HG03159 (cell line): ENCODE measurements around the gene SAP30BP.

Experiments used
- ATAC-seq: cut with Tn5 transposase; IDR thresholded peaks from one replicate; pipeline ENCODE4 v1.9.1; 2021; ENCODE audit warnings: mild to moderate bottlenecking, moderate library complexity; ENCODE audit not compliant: unreplicated experiment

The SAP30BP gene

DNA sequence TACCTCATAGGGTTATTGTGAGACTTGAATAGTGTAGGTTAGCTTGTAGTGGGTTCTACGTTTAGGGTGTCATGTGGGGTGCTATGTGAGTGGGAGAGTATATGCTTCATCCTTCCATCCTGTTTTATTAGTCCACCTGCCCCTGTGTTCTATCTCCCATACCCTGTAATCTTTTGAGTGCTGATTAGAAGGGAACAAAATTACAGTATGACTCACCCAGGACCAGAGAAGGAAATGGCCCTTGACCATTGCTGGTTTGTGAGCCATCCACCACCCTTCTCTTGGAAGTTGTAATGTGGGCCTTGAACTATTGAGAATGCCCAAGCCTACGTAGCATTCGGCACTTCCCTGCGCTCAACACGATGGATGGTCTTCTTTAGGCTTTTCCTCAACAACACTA is 17.1 kb downstream of the SAP30BP start:
- ATAC-seq, result no peak

DNA sequence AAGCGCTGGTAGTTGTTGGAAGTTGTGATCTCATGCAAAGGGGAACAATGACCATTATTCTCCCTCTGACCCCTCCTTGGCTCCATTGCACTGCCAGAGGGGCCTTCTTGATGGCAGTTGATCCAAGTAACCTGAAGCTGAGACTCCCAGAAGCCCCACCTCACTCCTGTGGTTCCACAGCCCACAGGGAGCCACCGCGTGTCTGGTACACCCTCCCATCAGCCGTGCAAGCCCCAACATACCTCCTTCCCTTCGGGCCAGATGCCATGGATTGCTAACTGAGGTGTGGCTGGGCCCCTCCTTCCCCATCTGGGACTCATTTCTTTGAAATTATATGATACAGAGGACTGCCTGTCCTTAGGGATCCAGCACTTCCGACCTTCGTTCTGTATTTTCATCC is 17.8 kb downstream of the SAP30BP start:
- ATAC-seq, result no peak

- no peak for ATAC-seq
These were observed 18.4 kb downstream of the SAP30BP start for GRCh38 chr17:75685499-75685898.

- ATAC-seq, result no peak
These were observed 21.2 kb downstream of the SAP30BP start for GRCh38 chr17:75688209-75688825.

GRCh38 chr17:75689441-75689873 is 22.3 kb downstream of the SAP30BP start:
- no peak for ATAC-seq

DNA sequence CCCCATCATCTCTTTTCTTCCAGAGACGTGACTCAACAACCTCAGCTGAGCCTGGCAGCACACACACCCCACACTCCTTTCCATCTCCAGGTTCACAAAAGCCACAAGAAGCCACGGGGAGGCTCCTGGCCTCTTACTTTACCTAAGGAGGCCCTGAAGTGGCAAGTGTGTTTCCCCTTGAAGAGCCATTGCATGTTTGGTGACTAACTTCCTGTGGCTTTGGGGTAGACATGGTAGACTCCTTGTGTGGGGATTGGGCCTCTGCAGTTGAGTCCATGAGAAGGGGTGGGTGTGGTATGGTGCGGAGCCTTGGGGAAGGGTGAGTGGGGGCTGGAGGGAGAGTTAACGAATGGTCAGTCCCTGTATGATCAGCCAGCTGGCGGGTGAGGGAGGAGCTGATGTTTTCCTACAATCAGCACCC is 24.2 kb downstream of the SAP30BP start:
- no peak for ATAC-seq

DNA sequence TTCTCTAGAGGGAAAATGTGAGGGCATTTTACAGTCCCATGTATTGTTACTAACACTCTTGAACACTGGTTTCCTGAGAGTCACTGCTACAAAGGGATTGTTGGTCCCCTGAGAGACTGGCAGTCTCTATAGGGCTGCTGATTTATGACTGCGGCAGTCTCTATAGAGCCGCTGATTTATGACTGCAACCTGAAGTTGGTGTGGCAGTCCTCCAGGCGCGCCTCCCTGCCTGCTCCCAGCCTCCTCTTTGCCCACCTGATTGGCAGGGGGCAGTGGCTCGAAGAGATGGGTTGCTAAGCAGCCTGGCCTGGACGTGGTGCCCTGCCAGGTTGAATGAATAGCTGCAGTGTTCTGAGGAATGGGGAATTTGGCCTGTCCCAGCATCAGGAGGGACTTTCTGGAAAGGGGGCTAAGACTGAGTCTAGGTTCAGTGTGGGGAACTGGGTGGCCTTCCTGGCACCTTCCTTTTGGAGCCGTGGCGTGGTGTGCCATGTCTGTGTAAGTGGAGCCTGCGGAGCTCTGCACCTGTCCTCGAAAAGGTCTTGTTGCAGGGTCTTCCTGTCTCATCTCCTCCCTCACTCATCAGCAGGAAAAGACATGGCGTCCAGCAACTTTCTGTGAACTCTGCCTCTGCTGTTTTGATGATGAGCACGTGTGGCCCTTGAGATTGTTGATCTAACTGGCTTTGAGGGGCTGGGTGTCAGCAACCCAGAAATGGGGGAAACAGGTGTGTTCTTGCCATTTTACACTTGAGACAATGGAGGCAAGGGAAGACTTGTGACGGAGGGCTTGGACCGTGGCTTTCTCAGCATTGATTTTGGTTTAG is 24.9 kb downstream of the SAP30BP start:
- ATAC-seq, result no peak

- ATAC-seq, result no peak
These were observed 25.8 kb downstream of the SAP30BP start for GRCh38 chr17:75692976-75693375.

- ATAC-seq, result no peak
These were observed 26.7 kb downstream of the SAP30BP start for GRCh38 chr17:75693500-75694481.

GRCh38 chr17:75694536-75694935 is 27.4 kb downstream of the SAP30BP start:
- ATAC-seq, result no peak

GRCh38 chr17:75695141-75695829 is 28.1 kb downstream of the SAP30BP start:
- no peak for ATAC-seq

- ATAC-seq, result no peak
These were observed 28.7 kb downstream of the SAP30BP start for GRCh38 chr17:75695830-75696271.

DNA sequence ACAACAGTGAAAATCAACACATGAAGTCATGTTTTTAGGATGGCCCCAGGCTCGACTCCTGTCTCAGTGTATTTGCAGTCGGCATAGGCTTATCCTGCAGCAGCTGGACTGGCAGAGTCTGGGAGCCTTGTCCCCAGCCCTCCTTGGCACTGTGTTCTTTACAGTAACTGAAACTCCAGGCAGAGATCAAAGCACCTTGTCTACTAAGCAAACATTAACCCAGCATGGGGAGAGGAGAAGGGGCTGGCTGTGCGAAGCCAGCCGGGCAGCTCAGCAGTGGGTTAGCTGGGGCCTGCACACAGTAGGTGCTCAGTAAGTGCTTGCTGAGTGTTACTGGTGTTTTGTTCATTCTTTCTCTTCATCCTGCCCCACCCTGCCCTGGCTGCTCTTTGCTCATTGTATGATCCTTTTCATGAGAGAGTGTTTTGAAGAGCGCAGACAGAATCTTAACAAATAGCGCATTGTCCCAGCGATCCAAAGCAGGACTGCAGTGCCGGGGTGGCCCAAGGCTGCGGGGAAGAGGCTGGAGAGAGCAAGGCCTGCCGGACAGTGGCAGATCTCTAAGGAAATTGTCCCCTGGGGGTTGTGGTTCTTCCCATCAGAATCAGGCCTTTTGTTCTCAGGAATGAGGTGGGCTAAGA is 30.6 kb downstream of the SAP30BP start:
- no peak for ATAC-seq

DNA sequence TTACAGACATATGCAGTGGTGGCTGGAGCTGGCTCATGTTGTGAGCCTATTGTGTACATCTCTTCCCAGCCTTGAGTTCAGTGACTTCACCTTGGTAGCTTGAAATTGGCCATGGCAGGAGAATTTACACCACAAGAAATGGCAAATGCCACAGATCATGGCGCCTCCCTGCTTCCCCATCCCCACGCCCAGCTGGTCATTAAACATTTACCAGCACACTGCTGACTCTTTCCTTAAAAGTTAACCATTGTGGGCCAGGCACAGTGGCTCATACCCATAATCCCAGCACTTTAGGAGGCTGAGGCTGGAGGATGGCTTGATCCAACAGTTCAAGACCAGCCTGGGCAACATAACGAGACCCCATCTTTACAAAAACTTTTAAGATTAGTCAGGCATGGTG is 31.5 kb downstream of the SAP30BP start:
- ATAC-seq, result no peak

DNA sequence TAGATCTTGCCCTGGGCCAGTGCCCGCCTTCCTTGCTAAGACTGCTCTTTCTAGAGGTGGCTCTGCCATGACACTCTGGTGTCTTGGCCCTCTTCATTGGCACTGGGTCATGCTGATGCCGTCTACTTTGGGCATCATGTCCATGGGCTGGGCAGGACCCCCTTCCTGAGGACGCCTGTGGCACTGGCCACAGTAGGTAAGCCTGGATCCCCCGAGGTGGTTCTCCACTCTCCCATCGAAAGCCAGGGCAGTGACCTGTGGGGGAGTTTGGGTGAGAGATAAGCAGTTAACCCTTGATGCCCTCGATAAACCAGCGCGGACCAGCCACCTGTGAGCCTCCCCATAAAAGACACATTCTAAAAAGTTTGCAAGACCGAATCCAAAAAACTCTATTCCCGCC is 34.1 kb downstream of the SAP30BP start:
- ATAC-seq, result no peak

DNA sequence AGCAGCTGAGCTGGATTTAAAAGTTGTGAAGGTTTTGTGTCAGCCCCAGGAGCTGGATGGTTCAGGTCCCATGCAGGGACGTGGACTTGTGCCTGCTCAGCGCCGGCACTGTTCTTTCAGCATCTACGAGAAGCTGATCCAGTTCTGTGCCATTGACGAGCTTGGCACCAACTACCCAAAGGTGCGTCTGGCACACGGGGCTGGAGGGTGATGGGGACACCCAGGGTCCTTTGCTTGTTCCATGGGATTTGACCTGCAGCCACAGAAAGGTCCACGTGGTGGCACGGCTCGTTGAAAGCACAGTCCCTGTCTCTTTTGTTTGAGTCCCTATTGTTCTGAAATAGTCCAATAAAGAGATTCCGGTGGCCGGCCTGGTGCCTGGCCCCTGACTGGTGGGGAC is 36.1 kb downstream of the SAP30BP start:
- ATAC-seq, result no peak

DNA sequence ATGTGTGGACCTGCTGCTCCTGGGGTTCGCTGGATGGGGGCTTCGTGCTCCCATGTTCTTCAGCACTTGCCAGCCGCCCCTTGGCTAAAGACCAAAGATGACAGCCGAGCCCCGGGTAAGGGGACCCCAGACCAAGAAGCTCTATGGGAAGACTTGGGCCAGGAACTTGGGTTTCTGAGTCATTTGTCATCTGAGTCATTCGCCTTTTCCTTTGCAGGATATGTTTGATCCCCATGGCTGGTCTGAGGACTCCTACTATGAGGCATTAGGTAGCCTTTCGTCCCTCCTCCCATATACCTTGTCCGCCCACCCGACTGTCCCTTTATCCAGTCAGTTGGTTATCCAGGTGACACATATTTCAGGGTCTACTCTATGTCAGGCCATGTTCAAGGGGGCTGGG is 36.5 kb downstream of the SAP30BP start:
- ATAC-seq, result no peak

GRCh38 chr17:75704963-75705875 is 38.1 kb downstream of the SAP30BP start:
- ATAC-seq, result no peak
